GM23338 (cell line): ENCODE data around the gene OSTC.

ENCODE experiments used
- CREB1 ChIP-seq: fragments of 250-450 bp; sonication (Bioruptor Pico); IDR thresholded peaks from 2 replicates; pipeline ENCODE4 v1.5.0; 2020; ENCODE audit warnings: low read depth, mild to moderate bottlenecking, moderate library complexity
- EZH2 ChIP-seq: fragments of 200-600 bp; sonication (generic); IDR thresholded peaks from one replicate; pipeline ENCODE4 v1.8.0; 2017; ENCODE audit warnings: antibody characterized with exemption, mild to moderate bottlenecking, low read depth; ENCODE audit not compliant: unreplicated experiment
- EZH2phosphoT487 ChIP-seq: fragments of 200-600 bp; sonication (generic); IDR thresholded peaks from one replicate; pipeline ENCODE4 v1.8.1; 2018; ENCODE audit warnings: antibody characterized with exemption; ENCODE audit not compliant: unreplicated experiment
- POLR2AphosphoS5 ChIP-seq: IDR thresholded peaks from 2 replicates; pipeline ENCODE4 v1.6.1; 2016; ENCODE audit warnings: antibody characterized with exemption, low read depth
- STAT1 ChIP-seq: IDR thresholded peaks from one replicate; pipeline ENCODE4 v1.6.1; 2016; ENCODE audit warnings: antibody characterized with exemption; ENCODE audit not compliant: unreplicated experiment
- ZNF114 ChIP-seq: fragments of 250-450 bp; sonication (Bioruptor Pico); IDR thresholded peaks from 2 replicates; pipeline ENCODE4 v1.5.0; 2020; ENCODE audit warnings: mild to moderate bottlenecking, moderate library complexity
- TF ChIP-seq, protein P1 (sequence below), 2 experiments: fragments of 200-600 bp in 1 of 2; sonication (generic) in 1 of 2; conservative IDR thresholded peaks; 2 replicates each; pipeline versions ENCODE4 v1.5.1 to v1.6.1; 2016 to 2017; ENCODE audit warnings: antibody characterized with exemption in 2 of 2, low read depth in 2 of 2, mild to moderate bottlenecking in 2 of 2, moderate library complexity in 1 of 2
- TF ChIP-seq, protein P2 (sequence below): IDR thresholded peaks from 2 replicates; pipeline ENCODE4 v1.6.1; 2016; ENCODE audit warnings: antibody characterized with exemption
- TF ChIP-seq, protein P3 (sequence below): fragments of 250-450 bp; sonication (Bioruptor Pico); IDR thresholded peaks from 2 replicates; pipeline ENCODE4 v1.5.0; 2020; ENCODE audit warnings: mild to moderate bottlenecking, moderate library complexity

DNA sequence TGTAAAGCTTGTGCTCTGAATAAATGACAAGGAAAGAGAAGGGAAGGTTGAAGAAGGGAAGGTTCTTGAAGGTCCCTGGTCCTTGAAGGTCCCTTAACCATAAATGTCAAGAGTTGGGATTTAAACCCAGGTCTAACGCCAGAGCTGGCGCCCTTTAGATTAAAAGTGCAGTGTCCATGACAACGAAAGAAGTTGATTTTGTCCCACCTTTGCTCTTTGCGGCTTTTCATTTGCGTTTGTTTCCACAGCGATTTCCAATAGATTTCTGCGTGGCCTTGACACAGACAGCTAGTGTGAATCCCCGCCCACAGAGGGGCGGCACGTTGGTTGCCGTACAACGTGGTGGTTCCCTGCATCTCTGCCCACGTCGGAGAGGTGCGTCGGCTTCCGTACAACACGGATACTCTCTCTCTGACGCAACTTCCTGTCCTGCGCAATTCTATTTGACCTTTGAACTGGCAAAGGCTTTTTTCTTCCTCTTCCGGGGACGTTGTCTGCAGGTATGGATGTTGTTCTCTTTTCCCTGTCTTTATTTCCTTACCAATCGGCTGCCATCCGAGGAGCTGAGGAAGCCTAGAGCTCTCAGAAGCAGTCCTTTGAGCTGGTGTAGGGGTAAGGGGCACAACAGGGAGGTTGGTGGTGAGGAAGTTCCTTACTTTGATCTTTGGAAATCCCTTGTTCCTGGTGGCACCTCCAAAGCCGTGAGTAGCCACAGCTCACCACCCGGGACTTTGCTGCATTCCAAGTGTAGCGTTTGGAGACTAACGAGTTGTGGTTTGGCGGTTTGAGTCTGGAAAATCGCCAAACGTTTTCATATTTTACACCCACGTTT lies 30.1 kb upstream of the OSTC start, which contains the start of gene RPL34:
- TF ChIP-seq, protein P1, sequence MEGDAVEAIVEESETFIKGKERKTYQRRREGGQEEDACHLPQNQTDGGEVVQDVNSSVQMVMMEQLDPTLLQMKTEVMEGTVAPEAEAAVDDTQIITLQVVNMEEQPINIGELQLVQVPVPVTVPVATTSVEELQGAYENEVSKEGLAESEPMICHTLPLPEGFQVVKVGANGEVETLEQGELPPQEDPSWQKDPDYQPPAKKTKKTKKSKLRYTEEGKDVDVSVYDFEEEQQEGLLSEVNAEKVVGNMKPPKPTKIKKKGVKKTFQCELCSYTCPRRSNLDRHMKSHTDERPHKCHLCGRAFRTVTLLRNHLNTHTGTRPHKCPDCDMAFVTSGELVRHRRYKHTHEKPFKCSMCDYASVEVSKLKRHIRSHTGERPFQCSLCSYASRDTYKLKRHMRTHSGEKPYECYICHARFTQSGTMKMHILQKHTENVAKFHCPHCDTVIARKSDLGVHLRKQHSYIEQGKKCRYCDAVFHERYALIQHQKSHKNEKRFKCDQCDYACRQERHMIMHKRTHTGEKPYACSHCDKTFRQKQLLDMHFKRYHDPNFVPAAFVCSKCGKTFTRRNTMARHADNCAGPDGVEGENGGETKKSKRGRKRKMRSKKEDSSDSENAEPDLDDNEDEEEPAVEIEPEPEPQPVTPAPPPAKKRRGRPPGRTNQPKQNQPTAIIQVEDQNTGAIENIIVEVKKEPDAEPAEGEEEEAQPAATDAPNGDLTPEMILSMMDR (conservative IDR thresholded peaks at IDR 0.05; ENCODE audit: low read depth in 2 of 2) = no peak
- TF ChIP-seq CREB1 (peak; percentile 93), EZH2phosphoT487 (no peak), POLR2AphosphoS5 (peak; percentile 98), STAT1 (no peak), ZNF114 (CRISPR knock-in tag) (no peak), EZH2 (no peak)
- TF ChIP-seq, protein P2, sequence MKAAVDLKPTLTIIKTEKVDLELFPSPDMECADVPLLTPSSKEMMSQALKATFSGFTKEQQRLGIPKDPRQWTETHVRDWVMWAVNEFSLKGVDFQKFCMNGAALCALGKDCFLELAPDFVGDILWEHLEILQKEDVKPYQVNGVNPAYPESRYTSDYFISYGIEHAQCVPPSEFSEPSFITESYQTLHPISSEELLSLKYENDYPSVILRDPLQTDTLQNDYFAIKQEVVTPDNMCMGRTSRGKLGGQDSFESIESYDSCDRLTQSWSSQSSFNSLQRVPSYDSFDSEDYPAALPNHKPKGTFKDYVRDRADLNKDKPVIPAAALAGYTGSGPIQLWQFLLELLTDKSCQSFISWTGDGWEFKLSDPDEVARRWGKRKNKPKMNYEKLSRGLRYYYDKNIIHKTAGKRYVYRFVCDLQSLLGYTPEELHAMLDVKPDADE = peak; percentile 97
- TF ChIP-seq, protein P3, sequence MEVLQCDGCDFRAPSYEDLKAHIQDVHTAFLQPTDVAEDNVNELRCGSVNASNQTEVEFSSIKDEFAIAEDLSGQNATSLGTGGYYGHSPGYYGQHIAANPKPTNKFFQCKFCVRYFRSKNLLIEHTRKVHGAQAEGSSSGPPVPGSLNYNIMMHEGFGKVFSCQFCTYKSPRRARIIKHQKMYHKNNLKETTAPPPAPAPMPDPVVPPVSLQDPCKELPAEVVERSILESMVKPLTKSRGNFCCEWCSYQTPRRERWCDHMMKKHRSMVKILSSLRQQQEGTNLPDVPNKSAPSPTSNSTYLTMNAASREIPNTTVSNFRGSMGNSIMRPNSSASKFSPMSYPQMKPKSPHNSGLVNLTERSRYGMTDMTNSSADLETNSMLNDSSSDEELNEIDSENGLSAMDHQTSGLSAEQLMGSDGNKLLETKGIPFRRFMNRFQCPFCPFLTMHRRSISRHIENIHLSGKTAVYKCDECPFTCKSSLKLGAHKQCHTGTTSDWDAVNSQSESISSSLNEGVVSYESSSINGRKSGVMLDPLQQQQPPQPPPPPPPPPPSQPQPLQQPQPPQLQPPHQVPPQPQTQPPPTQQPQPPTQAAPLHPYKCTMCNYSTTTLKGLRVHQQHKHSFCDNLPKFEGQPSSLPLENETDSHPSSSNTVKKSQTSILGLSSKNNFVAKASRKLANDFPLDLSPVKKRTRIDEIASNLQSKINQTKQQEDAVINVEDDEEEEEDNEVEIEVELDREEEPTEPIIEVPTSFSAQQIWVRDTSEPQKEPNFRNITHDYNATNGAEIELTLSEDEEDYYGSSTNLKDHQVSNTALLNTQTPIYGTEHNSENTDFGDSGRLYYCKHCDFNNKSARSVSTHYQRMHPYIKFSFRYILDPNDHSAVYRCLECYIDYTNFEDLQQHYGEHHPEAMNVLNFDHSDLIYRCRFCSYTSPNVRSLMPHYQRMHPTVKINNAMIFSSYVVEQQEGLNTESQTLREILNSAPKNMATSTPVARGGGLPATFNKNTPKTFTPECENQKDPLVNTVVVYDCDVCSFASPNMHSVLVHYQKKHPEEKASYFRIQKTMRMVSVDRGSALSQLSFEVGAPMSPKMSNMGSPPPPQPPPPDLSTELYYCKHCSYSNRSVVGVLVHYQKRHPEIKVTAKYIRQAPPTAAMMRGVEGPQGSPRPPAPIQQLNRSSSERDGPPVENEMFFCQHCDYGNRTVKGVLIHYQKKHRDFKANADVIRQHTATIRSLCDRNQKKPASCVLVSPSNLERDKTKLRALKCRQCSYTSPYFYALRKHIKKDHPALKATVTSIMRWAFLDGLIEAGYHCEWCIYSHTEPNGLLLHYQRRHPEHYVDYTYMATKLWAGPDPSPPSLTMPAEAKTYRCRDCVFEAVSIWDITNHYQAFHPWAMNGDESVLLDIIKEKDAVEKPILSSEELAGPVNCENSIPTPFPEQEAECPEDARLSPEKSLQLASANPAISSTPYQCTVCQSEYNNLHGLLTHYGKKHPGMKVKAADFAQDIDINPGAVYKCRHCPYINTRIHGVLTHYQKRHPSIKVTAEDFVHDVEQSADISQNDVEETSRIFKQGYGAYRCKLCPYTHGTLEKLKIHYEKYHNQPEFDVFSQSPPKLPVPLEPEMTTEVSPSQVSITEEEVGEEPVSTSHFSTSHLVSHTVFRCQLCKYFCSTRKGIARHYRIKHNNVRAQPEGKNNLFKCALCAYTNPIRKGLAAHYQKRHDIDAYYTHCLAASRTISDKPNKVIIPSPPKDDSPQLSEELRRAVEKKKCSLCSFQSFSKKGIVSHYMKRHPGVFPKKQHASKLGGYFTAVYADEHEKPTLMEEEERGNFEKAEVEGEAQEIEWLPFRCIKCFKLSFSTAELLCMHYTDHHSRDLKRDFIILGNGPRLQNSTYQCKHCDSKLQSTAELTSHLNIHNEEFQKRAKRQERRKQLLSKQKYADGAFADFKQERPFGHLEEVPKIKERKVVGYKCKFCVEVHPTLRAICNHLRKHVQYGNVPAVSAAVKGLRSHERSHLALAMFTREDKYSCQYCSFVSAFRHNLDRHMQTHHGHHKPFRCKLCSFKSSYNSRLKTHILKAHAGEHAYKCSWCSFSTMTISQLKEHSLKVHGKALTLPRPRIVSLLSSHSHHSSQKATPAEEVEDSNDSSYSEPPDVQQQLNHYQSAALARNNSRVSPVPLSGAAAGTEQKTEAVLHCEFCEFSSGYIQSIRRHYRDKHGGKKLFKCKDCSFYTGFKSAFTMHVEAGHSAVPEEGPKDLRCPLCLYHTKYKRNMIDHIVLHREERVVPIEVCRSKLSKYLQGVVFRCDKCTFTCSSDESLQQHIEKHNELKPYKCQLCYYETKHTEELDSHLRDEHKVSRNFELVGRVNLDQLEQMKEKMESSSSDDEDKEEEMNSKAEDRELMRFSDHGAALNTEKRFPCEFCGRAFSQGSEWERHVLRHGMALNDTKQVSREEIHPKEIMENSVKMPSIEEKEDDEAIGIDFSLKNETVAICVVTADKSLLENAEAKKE (CRISPR knock-in tag) = no peak
